RCC 7860 (cell line): ENCODE results near the gene OR13G1.
A peak's percentile ranks its signal among the peaks of the same experiment; 100 is the strongest.
"Not testable (repeated sequence)": the region's sequence is repeated elsewhere in the genome, so short reads cannot be mapped to it uniquely, and the experiment has no call there.

Experiments used
- DNase-seq: peaks from one replicate; pipeline ENCODE4 v3.0.0-alpha.2; 2015; ENCODE audit warnings: low spot score
- FAIRE-seq: peaks from 2 replicates; lab custom pipeline; 2012; peaks lifted over from hg19 to GRCh38; lab: Jason Lieb, UNC

The OR13G1 gene

GRCh38 chr1:247679639-247680038 is at the start of gene OR13G1:
TSS of gene OR13G1 (minus strand) at chr1:247679739. CDS start at chr1:247673041, 6,698 bp downstream.
- FAIRE-seq = no peak
- no peak for DNase-seq

DNA sequence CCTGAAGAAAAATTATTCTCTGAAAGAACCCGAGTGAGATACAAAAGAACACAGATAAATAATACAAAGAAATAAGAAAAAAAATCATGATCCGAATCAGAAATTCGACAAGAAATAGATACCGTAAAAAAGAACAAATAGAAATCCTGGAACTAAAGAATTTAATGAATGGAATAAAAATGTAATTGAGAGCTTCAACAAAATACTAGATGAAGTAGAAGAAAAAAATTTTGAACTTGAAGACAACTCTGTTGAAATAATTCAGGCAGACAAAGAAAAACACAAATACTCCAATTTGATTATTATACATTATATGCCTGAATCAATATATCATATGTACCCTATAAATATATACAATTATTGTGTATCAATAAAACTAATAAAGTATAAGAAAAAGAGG is 41.7 kb upstream of the OR13G1 start:
- FAIRE-seq (no peak), DNase-seq (no peak)

DNA sequence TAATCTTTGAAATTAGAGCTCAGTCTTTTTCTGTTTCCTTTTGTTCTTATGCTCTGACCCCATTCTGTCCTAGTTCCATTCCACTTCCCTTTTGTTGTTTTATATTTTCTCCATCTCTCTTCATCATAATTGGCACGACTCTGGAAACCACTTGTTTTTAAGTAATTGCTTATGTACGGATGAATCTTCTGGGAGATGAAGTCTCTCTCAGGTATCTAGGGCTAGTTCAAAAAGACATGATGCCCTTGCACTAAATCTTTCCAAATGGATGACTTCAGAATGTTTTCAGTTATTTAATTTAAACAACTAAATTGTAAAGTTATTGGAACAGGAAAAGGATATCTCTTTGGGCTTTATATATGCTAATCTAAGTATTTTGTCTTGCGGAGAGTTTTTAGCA is 37.0 kb upstream of the OR13G1 start, which contains the start of gene OR6F1:
TSS of gene OR6F1 (minus strand) at position 101 of the 400 bp plus-strand sequence. CDS start 3,891 bp downstream, outside the sequence.
- DNase-seq (no peak), FAIRE-seq (no peak)

DNA sequence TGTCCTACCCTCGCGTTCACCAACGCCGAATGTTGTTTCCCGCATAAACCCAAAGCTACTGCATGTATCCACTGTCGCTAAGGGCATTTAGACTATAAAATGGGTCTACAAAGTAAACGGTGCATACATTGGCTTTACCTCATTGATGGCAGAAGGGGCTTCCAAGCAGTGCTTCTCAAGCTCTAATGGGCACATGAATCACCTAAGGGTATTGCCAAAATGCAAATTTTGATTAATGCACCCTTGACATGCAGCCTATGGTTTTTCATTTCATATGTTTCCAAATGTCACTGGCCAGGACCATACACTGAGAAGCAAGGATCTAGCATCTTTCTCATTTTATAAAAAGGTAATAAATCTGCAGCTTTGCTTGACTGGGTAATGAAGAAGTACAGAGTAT is 34.2 kb upstream of the OR13G1 start:
- FAIRE-seq = no peak
- no peak for DNase-seq

DNA sequence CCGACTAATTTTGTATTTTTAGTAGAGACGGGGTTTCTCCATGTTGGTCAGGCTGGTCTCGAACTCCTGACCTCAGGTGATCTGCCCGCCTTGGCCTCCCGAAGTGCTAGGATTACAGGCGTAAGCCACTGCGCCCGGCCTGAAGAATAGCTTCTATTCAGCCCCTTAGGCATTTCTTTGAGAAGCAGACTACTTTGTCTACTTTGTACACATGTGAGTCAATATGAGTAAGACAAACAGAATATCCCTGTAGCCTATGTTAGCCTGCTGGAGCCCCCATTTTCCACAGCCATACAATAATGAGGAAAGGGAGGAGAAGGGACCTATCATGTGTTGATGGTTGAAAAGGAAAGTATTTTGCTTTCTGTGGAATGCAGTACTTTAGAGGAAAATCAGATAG is 31.1 kb upstream of the OR13G1 start:
- not testable (repeated sequence) for FAIRE-seq

GRCh38 chr1:247701338-247701737 is 21.8 kb upstream of the OR13G1 start:
- DNase-seq (no peak), FAIRE-seq (no peak)

More for the DNA sequence above, 31.1 kb upstream of the OR13G1 start:
- DNase-seq = not testable (repeated sequence)

- DNase-seq (peak; percentile 51), FAIRE-seq (no peak)
Observed at GRCh38 chr1:247681288-247681897, 1.9 kb upstream of the OR13G1 start.

DNA sequence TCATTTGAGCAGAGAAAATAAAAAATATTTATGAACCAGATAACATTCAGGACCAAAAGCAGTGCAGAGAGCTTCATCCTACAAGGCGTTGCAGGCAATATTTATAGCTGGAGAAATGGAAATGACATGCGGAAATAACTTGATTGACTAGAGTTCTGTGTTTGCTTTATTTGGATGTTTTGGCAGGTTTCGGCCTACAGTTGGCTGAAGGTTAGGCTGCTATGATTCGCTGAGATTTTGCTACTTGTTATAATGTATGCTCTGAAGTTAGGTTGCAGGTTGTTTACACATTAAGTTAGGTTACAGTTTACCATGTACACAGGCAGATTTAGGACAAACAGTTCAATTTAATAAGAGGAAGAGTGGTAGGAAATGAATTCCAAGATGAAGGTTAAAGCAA is 632 bp upstream of the OR13G1 start:
- no peak for DNase-seq
- FAIRE-seq = no peak

DNA sequence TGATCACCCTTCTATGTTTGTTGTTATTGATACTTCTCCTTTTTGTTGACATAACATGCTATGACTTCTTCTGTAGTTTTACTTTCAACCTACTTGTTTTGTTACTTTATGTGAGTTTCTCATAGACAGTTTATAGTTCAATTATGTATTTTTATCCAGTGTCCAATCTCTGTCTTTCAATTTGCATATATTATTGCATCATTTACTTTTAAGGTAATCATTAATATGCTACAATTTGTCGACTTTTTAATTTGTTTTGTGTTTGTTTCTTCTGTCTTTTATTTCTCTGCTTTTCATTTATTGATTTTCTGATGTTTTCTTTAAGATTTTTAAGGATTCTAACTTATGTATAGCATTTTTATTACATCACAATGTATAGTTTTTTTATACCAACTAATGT is 10.3 kb downstream of the OR13G1 start:
- FAIRE-seq (peak; percentile 52), DNase-seq (no peak)

- no peak for DNase-seq
- no peak for FAIRE-seq
Observed at GRCh38 chr1:247656221-247656875, 23.2 kb downstream of the OR13G1 start.

DNA sequence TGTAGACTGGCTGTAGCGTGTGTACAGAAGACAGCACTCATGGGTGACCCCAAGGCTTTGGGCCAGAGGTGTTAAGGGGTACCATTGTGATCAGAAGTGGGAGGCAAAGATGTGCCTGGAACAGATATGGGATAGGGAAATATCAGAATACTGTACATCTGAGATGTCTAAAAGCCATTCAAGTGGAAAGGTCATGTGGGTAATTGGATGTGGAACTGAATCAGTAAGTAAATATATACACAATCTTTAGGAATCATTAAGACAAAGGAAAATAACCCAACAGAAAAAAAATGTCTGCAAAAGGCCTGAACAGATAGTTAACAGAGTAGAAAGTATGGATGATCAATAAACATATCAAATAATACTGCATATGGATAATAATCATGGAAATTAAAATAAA is 26.5 kb downstream of the OR13G1 start:
- FAIRE-seq (no peak), DNase-seq (no peak)

- DNase-seq = no peak
- FAIRE-seq = no peak
Observed at GRCh38 chr1:247647864-247648263, 31.7 kb downstream of the OR13G1 start.

DNA sequence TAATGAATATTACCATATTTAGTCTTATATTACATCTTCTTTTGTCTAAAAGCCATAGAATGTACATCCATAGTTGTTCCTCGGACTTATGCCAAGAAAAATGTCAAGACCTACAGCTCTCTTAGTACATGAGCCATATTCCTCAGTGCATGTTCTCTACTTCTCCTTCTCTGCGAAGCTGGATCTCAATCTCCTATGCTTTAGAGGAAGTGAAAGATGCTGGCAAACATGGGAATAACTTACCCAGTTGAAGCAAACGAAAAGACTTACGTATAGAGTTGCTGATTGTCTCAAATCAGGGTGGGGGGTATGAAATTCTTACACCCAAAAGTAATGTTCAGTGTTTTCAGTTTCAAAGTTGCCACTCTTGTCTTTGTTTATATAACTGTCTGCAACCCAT is 32.7 kb downstream of the OR13G1 start:
- DNase-seq (no peak), FAIRE-seq (no peak)

GRCh38 chr1:247642742-247643141 is 36.8 kb downstream of the OR13G1 start:
- FAIRE-seq (no peak), DNase-seq (no peak)

GRCh38 chr1:247639381-247639981 is 40.1 kb downstream of the OR13G1 start:
- FAIRE-seq (no peak), DNase-seq (no peak)

- no peak for FAIRE-seq
Observed at GRCh38 chr1:247638781-247639180, 40.8 kb downstream of the OR13G1 start.

DNA sequence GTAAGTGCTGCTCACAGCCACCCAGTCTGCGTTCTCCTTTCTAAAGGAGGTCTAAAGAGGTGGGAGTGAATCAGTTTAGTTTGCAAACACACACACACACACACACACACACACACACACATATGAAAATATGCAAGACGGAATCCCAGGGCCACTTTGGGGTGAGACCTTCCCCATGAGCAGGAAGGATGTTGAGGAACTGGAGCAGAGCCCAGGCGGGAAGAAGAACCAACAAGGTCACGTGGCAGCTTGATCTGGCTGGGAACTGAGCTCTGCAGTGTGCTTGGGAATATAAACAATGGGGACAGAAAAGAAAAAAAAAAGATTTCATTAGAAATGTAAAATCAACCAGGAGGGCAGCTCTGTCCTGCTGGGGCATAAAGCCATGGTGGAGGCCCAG is 41.5 kb downstream of the OR13G1 start:
- FAIRE-seq (no peak), DNase-seq (no peak)

More at GRCh38 chr1:247638781-247639180, 40.8 kb downstream of the OR13G1 start:
- no peak for DNase-seq

DNA sequence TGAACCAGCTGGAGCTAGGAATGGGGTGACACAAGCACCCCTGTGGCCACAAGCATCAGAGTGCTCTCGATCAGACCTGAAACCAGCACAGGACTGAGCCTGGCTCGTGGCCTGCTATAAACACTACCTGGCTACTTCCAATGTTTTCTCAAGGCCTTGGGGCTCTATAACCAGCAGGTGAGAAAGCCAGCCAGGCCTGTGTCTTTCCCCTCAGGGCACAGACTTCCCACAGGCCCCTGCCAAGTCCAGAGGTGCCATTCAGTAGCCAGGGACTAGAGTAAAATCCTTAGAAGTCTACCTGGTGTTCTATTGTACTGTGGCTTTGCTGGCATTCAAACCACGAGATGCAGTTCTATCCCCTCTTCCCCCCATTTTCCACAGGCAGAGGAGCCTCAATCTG is 51.6 kb downstream of the OR13G1 start:
- FAIRE-seq (no peak), DNase-seq (no peak)
